Subcutaneous abdominal adipose tissue (tissue), 5 donors: ENCODE data around the gene SSTR5.

Source experiments
- H3K27ac ChIP-seq: one replicate; pipeline ENCODE4 v1.7.0; 2013; ENCODE audit warnings: low read depth, mild to moderate bottlenecking, inconsistent platforms, low read length, moderate library complexity
- H3K27me3 ChIP-seq, 5 donors: one replicate each; pipeline ENCODE4 v1.7.0; 2013; ENCODE audit warnings: low read length in 5 of 5, inconsistent platforms in 1 of 5; ENCODE audit not compliant: control insufficient read depth in 5 of 5, insufficient read depth in 4 of 5
- H3K36me3 ChIP-seq, 5 donors: one replicate each; pipeline ENCODE4 v1.7.0; 2013; ENCODE audit warnings: low read length in 5 of 5; ENCODE audit not compliant: control insufficient read depth in 5 of 5, insufficient read depth in 5 of 5
- H3K4me1 ChIP-seq, 5 donors: one replicate each; pipeline ENCODE4 v1.7.0; 2013; ENCODE audit warnings: low read length in 5 of 5, mild to moderate bottlenecking in 3 of 5, moderate library complexity in 1 of 5; ENCODE audit not compliant: control insufficient read depth in 5 of 5, insufficient read depth in 5 of 5
- H3K4me3 ChIP-seq, 5 donors: one replicate each; pipeline ENCODE4 v1.7.0; 2013; ENCODE audit warnings: low read length in 5 of 5, low read depth in 1 of 5
- H3K9ac ChIP-seq, 5 donors: one replicate each; pipeline ENCODE4 v1.7.0; 2013; ENCODE audit warnings: low read length in 5 of 5, mild to moderate bottlenecking in 4 of 5, moderate library complexity in 3 of 5
- H3K9me3 ChIP-seq, 5 donors: one replicate each; pipeline ENCODE4 v1.7.0; 2013; ENCODE audit warnings: low read length in 5 of 5; ENCODE audit not compliant: control insufficient read depth in 5 of 5
- donor health status: healthy.
- donor health status: healthy.
- donor health status: healthy.
- donor health status: healthy.
- donor health status: healthy.

Gene SSTR5

GRCh38 chr16:1038932-1039331 is 33.6 kb upstream of the SSTR5 start:
- Histone ChIP-seq H3K27me3 (peaks cover 26 to 58% (median 55%) of the 10 kb centered on the region in 5 donors), H3K27ac (no peak overlapping the region), H3K36me3 (no peaks in the 10 kb centered on the region), H3K9me3 (peaks cover 2 to 13% (median 6%) of the 10 kb centered on the region in 5 donors), H3K4me1 (no peaks in the 10 kb centered on the region), H3K9ac (no peak overlapping the region), H3K4me3 (no peak overlapping the region)

DNA sequence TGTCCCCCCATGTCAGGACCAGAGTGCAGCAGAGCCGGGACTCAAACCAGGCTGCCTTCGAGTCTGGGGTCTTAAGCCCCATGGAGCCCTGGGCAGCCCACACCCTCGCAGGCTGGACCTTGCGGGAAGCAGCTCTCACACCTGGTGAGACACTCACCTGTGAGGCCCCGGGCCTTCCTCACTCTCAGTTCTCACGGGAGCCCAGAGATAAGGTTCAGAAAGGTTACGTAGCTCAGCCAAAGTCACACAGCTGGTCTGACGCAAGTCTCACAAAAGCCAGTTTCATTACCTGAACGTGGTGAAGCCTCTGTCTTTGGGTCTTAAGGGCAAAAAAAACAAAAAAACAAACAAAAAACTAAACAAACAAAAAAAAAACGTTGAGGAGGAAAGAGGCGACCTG is 32.8 kb upstream of the SSTR5 start:
- Histone ChIP-seq H3K36me3 (no peaks in the 10 kb centered on the region), H3K4me1 (peaks cover 0 to 1% (median 0%) of the 10 kb centered on the region in 5 donors), H3K4me3 (no peak overlapping the region), H3K27me3 (peaks cover 32 to 61% (median 57%) of the 10 kb centered on the region in 5 donors), H3K9me3 (peaks cover 2 to 10% (median 6%) of the 10 kb centered on the region in 5 donors), H3K27ac (no peak overlapping the region), H3K9ac (no peak overlapping the region)

- no peak overlapping the region for H3K27ac ChIP-seq
- H3K36me3 ChIP-seq, result no peaks in the 10 kb centered on the region
- no peak overlapping the region for H3K4me3 ChIP-seq
- H3K9me3 ChIP-seq, result peaks cover 2 to 10% (median 6%) of the 10 kb centered on the region in 5 donors
- no peak overlapping the region for H3K9ac ChIP-seq
- H3K27me3 ChIP-seq, result peaks cover 38 to 61% (median 58%) of the 10 kb centered on the region in 5 donors
- peaks cover 0 to 7% (median 0%) of the 10 kb centered on the region in 5 donors for H3K4me1 ChIP-seq
These were observed 32.2 kb upstream of the SSTR5 start for GRCh38 chr16:1040346-1040745.

GRCh38 chr16:1042049-1042744 is 30.4 kb upstream of the SSTR5 start:
- no peak overlapping the region for H3K9ac ChIP-seq
- no peak overlapping the region for H3K27ac ChIP-seq
- H3K36me3 ChIP-seq, result no peaks in the 10 kb centered on the region
- H3K4me1 ChIP-seq, result peaks cover 0 to 11% (median 0%) of the 10 kb centered on the region in 5 donors
- H3K27me3 ChIP-seq, result peaks cover 40 to 58% (median 53%) of the 10 kb centered on the region in 5 donors
- peaks cover 2 to 10% (median 6%) of the 10 kb centered on the region in 5 donors for H3K9me3 ChIP-seq
- H3K4me3 ChIP-seq, result no peak overlapping the region

- Histone ChIP-seq H3K9ac (no peak overlapping the region), H3K36me3 (no peaks in the 10 kb centered on the region), H3K27ac (no peak overlapping the region), H3K9me3 (peaks cover 2 to 10% (median 6%) of the 10 kb centered on the region in 5 donors), H3K27me3 (peaks cover 42 to 60% (median 50%) of the 10 kb centered on the region in 5 donors), H3K4me3 (no peak overlapping the region), H3K4me1 (peaks cover 0 to 14% (median under 1%) of the 10 kb centered on the region in 5 donors)
These were observed 29.7 kb upstream of the SSTR5 start for GRCh38 chr16:1042866-1043265.

GRCh38 chr16:1043881-1044451 is 28.6 kb upstream of the SSTR5 start:
- peaks cover 0 to 23% (median 6%) of the 10 kb centered on the region in 5 donors for H3K4me1 ChIP-seq
- H3K27me3 ChIP-seq, result peaks cover 36 to 61% (median 41%) of the 10 kb centered on the region in 5 donors
- no peak overlapping the region for H3K9ac ChIP-seq
- no peak overlapping the region for H3K4me3 ChIP-seq
- peaks cover 2 to 10% (median 6%) of the 10 kb centered on the region in 5 donors for H3K9me3 ChIP-seq
- H3K36me3 ChIP-seq, result no peaks in the 10 kb centered on the region
- H3K27ac ChIP-seq, result no peak overlapping the region

DNA sequence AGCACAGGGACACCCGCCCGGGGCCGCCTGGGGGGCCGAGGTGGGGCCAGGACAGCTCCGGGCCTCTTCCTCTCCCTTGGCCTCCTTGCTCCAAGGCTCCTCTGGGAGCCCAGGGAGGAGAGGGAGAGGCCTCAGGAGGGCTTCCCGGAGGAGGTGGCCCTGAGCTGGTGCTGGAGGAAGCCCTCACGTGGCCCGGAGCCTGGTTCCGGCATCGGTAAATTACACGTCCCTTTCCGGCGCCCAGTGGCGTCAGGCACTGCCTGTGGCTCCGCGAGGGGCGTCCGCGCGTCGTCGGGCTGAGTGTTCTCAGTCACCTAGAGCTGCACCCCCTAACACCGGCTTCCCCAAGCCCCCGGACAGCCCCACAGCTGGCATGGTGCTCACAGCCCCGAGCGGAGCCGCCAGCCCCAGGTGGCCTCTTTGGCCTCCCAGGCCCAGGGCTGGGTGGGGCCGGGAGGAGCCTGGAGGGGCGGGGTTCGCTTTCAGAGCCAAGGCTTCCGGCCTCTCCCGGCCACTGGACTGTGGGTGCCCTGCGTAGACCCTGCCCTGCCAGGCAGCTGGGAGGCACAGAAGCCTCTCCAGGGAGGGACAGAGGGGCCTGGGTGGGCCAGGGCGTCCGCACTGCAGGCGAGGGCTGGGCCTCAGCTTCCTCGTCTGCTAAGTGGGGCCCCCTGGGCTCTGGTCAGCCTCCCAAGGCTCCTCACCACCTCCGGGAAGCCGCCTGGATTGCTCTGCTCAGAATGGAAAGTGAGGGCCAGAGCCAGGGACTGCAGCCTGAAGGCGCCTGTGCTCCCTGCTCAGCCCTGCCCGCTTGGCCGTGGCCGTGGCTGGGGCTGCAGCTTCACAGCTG is 27.9 kb upstream of the SSTR5 start:
- Histone ChIP-seq H3K36me3 (no peaks in the 10 kb centered on the region), H3K4me1 (peaks cover 0 to 23% (median 6%) of the 10 kb centered on the region in 5 donors), H3K9ac (no peak overlapping the region), H3K4me3 (no peak overlapping the region), H3K9me3 (peaks cover 2 to 10% (median 6%) of the 10 kb centered on the region in 5 donors), H3K27me3 (peaks cover 31 to 54% (median 36%) of the 10 kb centered on the region in 5 donors), H3K27ac (no peak overlapping the region)

DNA sequence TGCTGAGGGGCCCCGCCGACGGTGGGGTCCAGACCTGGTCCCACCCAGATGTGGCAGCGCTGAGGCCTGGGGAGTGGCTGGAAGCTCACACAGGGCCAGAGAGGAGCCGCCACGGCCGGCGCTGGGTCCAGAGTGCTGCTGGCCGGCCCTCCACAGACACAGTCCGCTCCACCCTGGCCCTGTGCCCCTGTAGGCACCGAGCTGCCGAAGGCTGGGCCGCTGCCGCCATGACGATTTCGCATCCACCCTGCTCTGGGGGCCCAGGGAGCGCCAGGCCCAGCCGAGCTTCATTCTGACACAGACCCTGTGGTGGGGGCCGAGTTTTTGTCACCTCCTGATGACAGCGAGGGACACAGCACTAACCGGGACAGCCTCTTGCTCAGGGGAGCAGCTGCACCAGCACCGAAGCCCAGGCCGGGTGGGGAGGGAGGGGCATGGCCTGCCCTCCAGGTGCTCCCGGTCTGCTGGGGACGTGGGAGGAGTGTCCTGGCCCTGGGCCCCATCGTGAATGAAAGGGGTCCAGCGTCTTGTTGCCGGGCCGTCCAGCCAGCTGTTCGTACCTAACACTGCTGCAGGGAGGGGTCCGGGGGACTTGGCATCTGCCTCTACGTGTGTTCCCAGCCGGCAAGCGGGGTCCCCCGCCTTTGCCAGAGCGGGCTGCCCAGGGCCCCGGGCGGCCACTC is 27.1 kb upstream of the SSTR5 start:
- H3K4me1 ChIP-seq, result peaks cover 0 to 23% (median 6%) of the 10 kb centered on the region in 5 donors
- no peaks in the 10 kb centered on the region for H3K36me3 ChIP-seq
- H3K9ac ChIP-seq, result no peak overlapping the region
- peaks cover 29 to 50% (median 34%) of the 10 kb centered on the region in 5 donors for H3K27me3 ChIP-seq
- H3K4me3 ChIP-seq, result no peak overlapping the region
- H3K27ac ChIP-seq, result no peak overlapping the region
- peaks cover 2 to 10% (median 6%) of the 10 kb centered on the region in 5 donors for H3K9me3 ChIP-seq

DNA sequence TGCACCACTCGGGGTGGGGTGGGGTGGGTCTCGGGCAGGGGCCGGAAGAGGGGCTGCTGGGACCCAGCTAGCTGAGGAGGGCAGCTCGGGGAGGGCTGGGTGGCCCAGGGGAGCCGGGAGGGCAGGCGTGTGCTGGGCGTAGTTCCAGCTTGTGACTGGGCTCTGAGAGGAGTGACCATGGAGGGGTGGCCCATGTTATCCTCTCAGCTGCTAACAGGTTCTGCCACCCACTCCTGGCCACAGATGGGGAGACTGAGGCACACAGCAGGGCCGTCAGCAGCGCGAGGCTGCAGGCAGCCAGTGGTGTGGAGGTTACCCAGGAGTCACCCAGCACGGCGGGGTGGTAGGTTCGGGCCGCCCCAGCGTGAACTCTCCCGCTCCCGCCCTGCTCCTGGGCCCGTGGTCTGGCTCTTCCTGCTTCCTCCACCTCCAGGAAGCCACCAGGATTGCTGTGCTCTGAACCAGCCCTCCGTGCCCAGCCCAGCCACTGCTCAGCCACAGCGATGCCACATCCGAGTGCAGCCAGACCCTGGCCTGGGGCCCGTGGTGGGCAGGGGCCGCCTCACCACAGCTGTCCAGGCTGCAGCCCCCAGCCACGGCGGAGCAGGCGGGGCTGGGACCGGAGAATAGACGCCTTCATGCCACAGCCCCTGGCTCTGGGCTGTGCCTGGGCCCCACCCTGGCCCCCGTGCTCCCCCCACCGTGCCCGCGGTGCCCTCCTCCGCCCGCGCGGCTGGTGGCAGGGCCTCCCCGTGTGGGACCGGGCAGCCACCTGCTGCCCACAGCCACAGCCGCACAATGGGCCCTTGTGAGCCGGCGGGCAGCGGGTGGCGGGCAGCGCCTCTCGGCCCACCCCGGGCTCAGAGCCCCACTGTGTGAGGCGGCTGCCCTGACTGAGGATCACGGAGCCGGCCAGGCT is 26.3 kb upstream of the SSTR5 start:
- Histone ChIP-seq H3K36me3 (no peaks in the 10 kb centered on the region), H3K4me1 (peaks cover 0 to 23% (median 6%) of the 10 kb centered on the region in 5 donors), H3K9me3 (peaks cover 2 to 10% (median 6%) of the 10 kb centered on the region in 5 donors), H3K4me3 (no peak overlapping the region), H3K9ac (no peak overlapping the region), H3K27ac (no peak overlapping the region), H3K27me3 (peaks cover 29 to 50% (median 33%) of the 10 kb centered on the region in 5 donors)
